ENCODE measurements around the gene NPC1. TPM values are rescaled to one million over a fixed set of nuclear protein-coding genes. Genes with fewer than 3 reads are reported as not detected.

Gene NPC1
- 34.5 and 71.6 TPM in 2 replicates for total RNA-seq

DNA sequence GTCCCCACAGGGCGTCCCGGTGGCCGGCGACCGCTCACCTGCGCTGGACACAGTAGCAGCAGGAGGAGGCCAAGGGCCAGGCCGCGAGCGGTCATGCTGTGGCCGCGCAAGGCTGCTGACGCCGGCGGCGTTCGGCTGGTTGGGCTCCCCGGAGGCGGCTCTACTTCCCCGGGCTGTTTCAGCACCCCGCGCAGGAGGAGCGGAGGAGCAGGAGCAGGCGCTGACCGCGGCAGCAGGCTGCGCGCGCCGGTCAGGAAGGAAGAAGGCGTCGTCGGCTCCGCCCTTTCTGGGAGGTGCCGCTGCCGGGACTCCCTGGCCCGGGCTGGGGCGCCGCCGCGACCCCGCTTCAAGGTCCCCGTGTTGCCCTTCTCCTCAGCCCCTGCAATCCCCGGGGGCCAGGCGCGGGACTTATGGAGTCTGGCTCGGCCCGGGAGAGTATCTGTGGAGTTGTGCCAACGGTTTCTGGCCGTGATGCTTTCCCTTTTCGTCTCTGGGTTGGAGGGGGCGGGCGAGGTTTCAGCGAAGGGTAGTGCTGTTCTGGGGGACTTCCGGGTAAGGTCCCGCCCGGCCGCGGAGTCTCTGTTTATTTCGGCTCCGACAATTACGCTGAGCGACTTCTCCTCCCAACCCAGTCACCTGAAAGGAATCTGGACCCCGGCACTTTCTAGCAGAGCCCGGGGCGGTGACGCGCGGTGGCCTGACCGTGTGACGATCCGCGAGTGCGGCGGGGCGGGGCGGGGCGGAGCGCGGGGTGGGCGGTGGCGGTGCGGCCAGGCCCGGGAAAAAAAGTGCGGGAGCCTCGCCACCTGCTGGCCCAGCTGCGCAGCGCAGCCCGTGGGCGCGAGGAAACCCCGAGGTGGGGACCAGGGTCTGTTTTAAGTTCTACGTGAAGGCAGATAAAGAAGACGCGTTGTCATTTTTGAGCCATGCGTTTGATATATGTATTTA lies at the start of gene NPC1:
Gene NPC1 (minus strand): TSS at position 258 of the 948 bp plus-strand sequence. CDS start 163 bp downstream, at position 95.

DNA sequence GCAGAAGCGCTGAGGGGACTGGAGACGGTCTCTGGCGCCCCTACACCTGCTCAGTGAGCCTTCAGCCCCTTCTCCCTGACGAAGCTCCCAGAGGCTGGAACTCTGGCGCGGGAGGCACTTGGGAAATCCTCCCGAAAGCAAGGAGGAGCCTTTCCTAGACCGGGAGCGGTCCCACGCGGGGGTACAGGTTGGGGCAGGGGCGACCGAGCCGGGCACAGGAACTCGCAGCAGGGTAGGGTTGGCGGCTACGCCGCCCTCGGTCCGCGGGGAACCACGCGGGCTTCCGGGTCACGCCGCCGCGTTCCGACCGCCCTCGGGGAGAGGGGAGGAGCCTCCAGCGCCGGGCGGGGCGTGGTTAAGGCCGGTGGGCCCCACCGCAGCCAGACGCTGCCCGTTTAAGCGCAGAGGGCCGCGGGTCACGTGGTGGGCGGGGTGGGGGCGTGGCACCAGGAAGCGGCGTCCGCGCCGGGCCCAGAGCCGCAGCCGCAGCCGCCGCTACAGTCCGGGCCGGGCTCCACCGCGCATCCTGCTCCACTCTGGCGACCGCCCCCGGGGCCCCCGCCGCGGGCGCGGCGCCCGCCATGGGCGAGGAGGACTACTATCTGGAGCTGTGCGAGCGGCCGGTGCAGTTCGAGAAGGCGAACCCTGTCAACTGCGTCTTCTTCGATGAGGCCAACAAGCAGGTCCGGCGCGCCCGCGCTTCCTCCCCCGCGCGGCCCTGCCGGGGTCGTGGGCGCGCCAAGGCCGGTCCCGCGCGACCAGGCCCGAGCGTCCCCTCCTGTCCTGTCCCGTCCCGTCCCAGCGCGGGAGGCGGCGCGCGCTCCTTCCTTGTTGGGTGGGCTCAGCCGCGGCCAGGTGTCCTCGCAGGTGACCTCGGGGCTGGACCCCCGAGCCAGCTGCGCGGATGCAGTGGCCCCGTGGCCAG lies 83.0 kb downstream of the NPC1 start, which contains the start of gene RMC1:
Gene RMC1 (plus strand): TSS at position 474 of the 925 bp plus-strand sequence. CDS start 108 bp downstream, at position 582.

Small RNA genes lying within 50 kb of the gene (small RNA-seq; reads per million reads assigned to genes)
- gene AC026634.1 (ENCODE audit: low replicate concordance) (not detected), gene RF00019 (ENCODE audit: low replicate concordance) (not detected)

Other genes with a start within 250 kb of the NPC1 start
- gene RIOK3, start 133.2 kb downstream of the NPC1 start, total RNA-seq = 77.9 and 163 TPM in 2 replicates
- 28.4 and 32.2 TPM in 2 replicates for gene RMC1, start 83.0 kb downstream of the NPC1 start, total RNA-seq
- gene ANKRD29, start 76.4 kb upstream of the NPC1 start, total RNA-seq = 0.22 and 1.3 TPM in 2 replicates
- 0.88 and 1.7 TPM in 2 replicates for gene LAMA3, start 102.9 kb upstream of the NPC1 start, total RNA-seq

Measured in placental pericyte (primary cell).